ENCODE measurements around the gene JAKMIP3.

Gene JAKMIP3

GRCh38 chr10:132043861-132044695 lies 21.7 kb upstream of the JAKMIP3 start:
- Histone ChIP-seq H3K27ac (ENCODE audit: low read length) (no peak overlapping the region), H3K4me1 (ENCODE audit: control insufficient read depth, insufficient read depth, low read length) (no peaks in the 10 kb centered on the region), H3K9ac (ENCODE audit: low read length in 2 of 2) (no peak overlapping the region), H3K27me3 (ENCODE audit: control insufficient read depth in 1 of 2, insufficient read depth in 2 of 2, low read length in 2 of 2) (peaks cover 8 to 10% of the 10 kb centered on the region in 2 donors), H3K36me3 (ENCODE audit: control insufficient read depth in 2 of 2, insufficient read depth in 2 of 2, low read length in 2 of 2) (no peaks in the 10 kb centered on the region), H3K9me3 (ENCODE audit: control insufficient read depth in 2 of 2, low read length in 2 of 2) (no peaks in the 10 kb centered on the region), H3K4me3 (ENCODE audit: low read length in 2 of 2) (no peak overlapping the region)

DNA sequence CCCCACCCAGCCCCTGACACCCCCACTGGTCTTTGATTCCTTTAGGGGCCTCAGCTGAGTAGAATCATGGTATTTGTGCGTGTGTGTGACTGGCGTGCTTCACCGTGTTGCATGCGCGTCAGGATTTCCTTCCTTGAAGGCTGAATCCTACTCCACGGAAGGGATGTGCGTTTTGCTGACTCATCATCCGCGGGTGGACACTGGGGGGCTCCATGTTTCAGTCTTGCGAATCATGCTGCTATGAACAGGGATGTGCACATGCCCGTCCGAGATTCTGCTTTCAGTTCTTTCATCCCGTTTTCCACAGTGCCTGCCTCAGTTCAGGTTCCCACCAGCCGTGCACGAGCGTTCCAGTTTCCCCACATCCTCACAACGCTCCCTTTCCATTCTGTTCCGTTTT lies 20.9 kb upstream of the JAKMIP3 start:
- H3K4me3 ChIP-seq (ENCODE audit: low read length in 2 of 2), result no peak overlapping the region
- H3K4me1 ChIP-seq (ENCODE audit: control insufficient read depth, insufficient read depth, low read length), result no peaks in the 10 kb centered on the region
- no peak overlapping the region for H3K9ac ChIP-seq (ENCODE audit: low read length in 2 of 2)
- no peaks in the 10 kb centered on the region for H3K9me3 ChIP-seq (ENCODE audit: control insufficient read depth in 2 of 2, low read length in 2 of 2)
- H3K27me3 ChIP-seq (ENCODE audit: control insufficient read depth in 1 of 2, insufficient read depth in 2 of 2, low read length in 2 of 2), result peaks cover 8 to 10% of the 10 kb centered on the region in 2 donors
- no peaks in the 10 kb centered on the region for H3K36me3 ChIP-seq (ENCODE audit: control insufficient read depth in 2 of 2, insufficient read depth in 2 of 2, low read length in 2 of 2)
- no peak overlapping the region for H3K27ac ChIP-seq (ENCODE audit: low read length)

- Histone ChIP-seq H3K36me3 (ENCODE audit: control insufficient read depth in 2 of 2, insufficient read depth in 2 of 2, low read length in 2 of 2) (no peaks in the 10 kb centered on the region), H3K27ac (ENCODE audit: low read length) (no peak overlapping the region), H3K9ac (ENCODE audit: low read length in 2 of 2) (no peak overlapping the region), H3K4me1 (ENCODE audit: control insufficient read depth, insufficient read depth, low read length) (no peaks in the 10 kb centered on the region), H3K27me3 (ENCODE audit: control insufficient read depth in 1 of 2, insufficient read depth in 2 of 2, low read length in 2 of 2) (peaks cover 8 to 12% of the 10 kb centered on the region in 2 donors), H3K9me3 (ENCODE audit: control insufficient read depth in 2 of 2, low read length in 2 of 2) (no peaks in the 10 kb centered on the region), H3K4me3 (ENCODE audit: low read length in 2 of 2) (no peak overlapping the region)
Measured at GRCh38 chr10:132045324-132045723, 20.4 kb upstream of the JAKMIP3 start.

- H3K4me1 ChIP-seq (ENCODE audit: control insufficient read depth, insufficient read depth, low read length), result no peaks in the 10 kb centered on the region
- H3K36me3 ChIP-seq (ENCODE audit: control insufficient read depth in 2 of 2, insufficient read depth in 2 of 2, low read length in 2 of 2), result no peaks in the 10 kb centered on the region
- H3K27me3 ChIP-seq (ENCODE audit: control insufficient read depth in 1 of 2, insufficient read depth in 2 of 2, low read length in 2 of 2), result peaks cover 8 to 14% of the 10 kb centered on the region in 2 donors
- H3K9me3 ChIP-seq (ENCODE audit: control insufficient read depth in 2 of 2, low read length in 2 of 2), result peaks cover 3 to 10% of the 10 kb centered on the region in 2 donors
- H3K4me3 ChIP-seq (ENCODE audit: low read length in 2 of 2), result no peak overlapping the region
- no peak overlapping the region for H3K9ac ChIP-seq (ENCODE audit: low read length in 2 of 2)
- H3K27ac ChIP-seq (ENCODE audit: low read length), result no peak overlapping the region
Measured at GRCh38 chr10:132047575-132048293, 18.0 kb upstream of the JAKMIP3 start.

DNA sequence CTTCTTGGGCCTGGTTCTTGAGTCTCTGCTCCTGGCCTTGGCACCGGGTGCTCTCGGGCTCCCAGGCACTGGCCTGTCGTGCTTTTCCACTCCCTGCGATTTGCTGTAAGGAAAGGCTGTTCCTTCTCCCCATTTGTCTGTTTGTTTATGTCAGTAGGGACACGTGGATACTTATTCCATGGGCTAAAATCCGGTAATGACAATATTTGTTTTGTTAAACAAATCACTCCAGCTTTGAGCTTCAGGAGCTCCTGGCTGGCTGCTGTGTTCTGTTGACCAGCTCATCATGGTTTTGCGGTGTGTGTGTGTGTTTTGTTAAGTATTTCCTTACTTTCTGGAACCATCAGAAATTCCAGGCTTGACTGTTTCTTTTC lies 17.5 kb upstream of the JAKMIP3 start:
- peaks cover 8 to 14% of the 10 kb centered on the region in 2 donors for H3K27me3 ChIP-seq (ENCODE audit: control insufficient read depth in 1 of 2, insufficient read depth in 2 of 2, low read length in 2 of 2)

GRCh38 chr10:132050191-132050590 lies 15.6 kb upstream of the JAKMIP3 start:
- peaks cover 0 to 7% of the 10 kb centered on the region in 2 donors for H3K27me3 ChIP-seq (ENCODE audit: control insufficient read depth in 1 of 2, insufficient read depth in 2 of 2, low read length in 2 of 2)
- H3K9me3 ChIP-seq (ENCODE audit: control insufficient read depth in 2 of 2, low read length in 2 of 2), result peaks cover 3 to 16% of the 10 kb centered on the region in 2 donors
- no peak overlapping the region for H3K27ac ChIP-seq (ENCODE audit: low read length)
- H3K4me1 ChIP-seq (ENCODE audit: control insufficient read depth, insufficient read depth, low read length), result no peaks in the 10 kb centered on the region
- no peaks in the 10 kb centered on the region for H3K36me3 ChIP-seq (ENCODE audit: control insufficient read depth in 2 of 2, insufficient read depth in 2 of 2, low read length in 2 of 2)
- H3K9ac ChIP-seq (ENCODE audit: low read length in 2 of 2), result no peak overlapping the region
- H3K4me3 ChIP-seq (ENCODE audit: low read length in 2 of 2), result no peak overlapping the region

More for the DNA sequence above, 17.5 kb upstream of the JAKMIP3 start:
- no peaks in the 10 kb centered on the region for H3K36me3 ChIP-seq (ENCODE audit: control insufficient read depth in 2 of 2, insufficient read depth in 2 of 2, low read length in 2 of 2)
- peaks cover 3 to 15% of the 10 kb centered on the region in 2 donors for H3K9me3 ChIP-seq (ENCODE audit: control insufficient read depth in 2 of 2, low read length in 2 of 2)
- H3K9ac ChIP-seq (ENCODE audit: low read length in 2 of 2), result no peak overlapping the region
- H3K4me1 ChIP-seq (ENCODE audit: control insufficient read depth, insufficient read depth, low read length), result no peaks in the 10 kb centered on the region
- H3K27ac ChIP-seq (ENCODE audit: low read length), result no peak overlapping the region
- H3K4me3 ChIP-seq (ENCODE audit: low read length in 2 of 2), result no peak overlapping the region

- Histone ChIP-seq H3K27me3 (ENCODE audit: control insufficient read depth in 1 of 2, insufficient read depth in 2 of 2, low read length in 2 of 2) (peaks cover 0 to 14% of the 10 kb centered on the region in 2 donors), H3K9ac (ENCODE audit: low read length in 2 of 2) (no peak overlapping the region)
Measured at GRCh38 chr10:132052124-132052523, 13.6 kb upstream of the JAKMIP3 start.

GRCh38 chr10:132054564-132054963 lies 11.2 kb upstream of the JAKMIP3 start:
- Histone ChIP-seq H3K27me3 (ENCODE audit: control insufficient read depth in 1 of 2, insufficient read depth in 2 of 2, low read length in 2 of 2) (peaks cover 0 to 20% of the 10 kb centered on the region in 2 donors), H3K9me3 (ENCODE audit: control insufficient read depth in 2 of 2, low read length in 2 of 2) (peaks cover 3 to 16% of the 10 kb centered on the region in 2 donors), H3K36me3 (ENCODE audit: control insufficient read depth in 2 of 2, insufficient read depth in 2 of 2, low read length in 2 of 2) (no peaks in the 10 kb centered on the region), H3K27ac (ENCODE audit: low read length) (no peak overlapping the region), H3K9ac (ENCODE audit: low read length in 2 of 2) (no peak overlapping the region), H3K4me1 (ENCODE audit: control insufficient read depth, insufficient read depth, low read length) (no peaks in the 10 kb centered on the region), H3K4me3 (ENCODE audit: low read length in 2 of 2) (no peak overlapping the region)

More at GRCh38 chr10:132052124-132052523, 13.6 kb upstream of the JAKMIP3 start:
- H3K4me3 ChIP-seq (ENCODE audit: low read length in 2 of 2), result no peak overlapping the region
- H3K36me3 ChIP-seq (ENCODE audit: control insufficient read depth in 2 of 2, insufficient read depth in 2 of 2, low read length in 2 of 2), result no peaks in the 10 kb centered on the region
- no peaks in the 10 kb centered on the region for H3K4me1 ChIP-seq (ENCODE audit: control insufficient read depth, insufficient read depth, low read length)
- peaks cover 3 to 16% of the 10 kb centered on the region in 2 donors for H3K9me3 ChIP-seq (ENCODE audit: control insufficient read depth in 2 of 2, low read length in 2 of 2)
- no peak overlapping the region for H3K27ac ChIP-seq (ENCODE audit: low read length)

- no peak overlapping the region for H3K27ac ChIP-seq (ENCODE audit: low read length)
- peaks cover 0 to 16% of the 10 kb centered on the region in 2 donors for H3K27me3 ChIP-seq (ENCODE audit: control insufficient read depth in 1 of 2, insufficient read depth in 2 of 2, low read length in 2 of 2)
- H3K4me3 ChIP-seq (ENCODE audit: low read length in 2 of 2), result no peak overlapping the region
- H3K9me3 ChIP-seq (ENCODE audit: control insufficient read depth in 2 of 2, low read length in 2 of 2), result peaks cover 3 to 16% of the 10 kb centered on the region in 2 donors
- no peaks in the 10 kb centered on the region for H3K4me1 ChIP-seq (ENCODE audit: control insufficient read depth, insufficient read depth, low read length)
- no peak overlapping the region for H3K9ac ChIP-seq (ENCODE audit: low read length in 2 of 2)
- no peaks in the 10 kb centered on the region for H3K36me3 ChIP-seq (ENCODE audit: control insufficient read depth in 2 of 2, insufficient read depth in 2 of 2, low read length in 2 of 2)
Measured at GRCh38 chr10:132055616-132056015, 10.1 kb upstream of the JAKMIP3 start.

DNA sequence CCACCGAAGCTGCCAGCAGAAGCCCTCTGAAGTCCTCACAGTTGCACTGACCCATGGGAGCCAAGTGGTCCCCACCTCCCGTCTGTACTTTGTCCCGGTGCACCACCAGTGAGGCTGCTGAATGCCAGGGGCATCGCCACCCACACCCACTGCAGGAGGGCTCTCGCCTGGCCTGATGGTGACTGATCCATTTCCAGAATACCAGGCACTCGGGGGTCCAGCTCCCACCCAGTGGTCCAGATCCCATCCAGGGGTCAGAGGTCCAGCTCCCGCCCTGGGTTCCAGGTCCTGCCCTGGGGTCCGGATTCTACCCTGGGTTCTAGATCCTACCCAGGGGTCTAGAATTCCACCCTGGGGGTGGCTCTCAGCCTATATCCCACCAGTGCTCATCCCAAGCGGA lies 9.1 kb upstream of the JAKMIP3 start:
- H3K9ac ChIP-seq (ENCODE audit: low read length in 2 of 2), result no peak overlapping the region
- no peak overlapping the region for H3K4me3 ChIP-seq (ENCODE audit: low read length in 2 of 2)
- H3K9me3 ChIP-seq (ENCODE audit: control insufficient read depth in 2 of 2, low read length in 2 of 2), result peaks cover 3 to 12% of the 10 kb centered on the region in 2 donors
- H3K27me3 ChIP-seq (ENCODE audit: control insufficient read depth in 1 of 2, insufficient read depth in 2 of 2, low read length in 2 of 2), result peaks cover 0 to 16% of the 10 kb centered on the region in 2 donors
- H3K36me3 ChIP-seq (ENCODE audit: control insufficient read depth in 2 of 2, insufficient read depth in 2 of 2, low read length in 2 of 2), result no peaks in the 10 kb centered on the region
- no peak overlapping the region for H3K27ac ChIP-seq (ENCODE audit: low read length)
- no peaks in the 10 kb centered on the region for H3K4me1 ChIP-seq (ENCODE audit: control insufficient read depth, insufficient read depth, low read length)

All from stomach smooth muscle (tissue), 2 donors.